Trophoblast cell (in vitro differentiated cells and primary cell): ENCODE data around the gene CFAP57.

ENCODE experiments used
- DNase-seq, 2 donors: peaks; one replicate each; pipeline ENCODE4 v3.0.0-alpha.2; 2016
- H2AFZ ChIP-seq: 2 replicates; pipeline ENCODE4 v1.6.1; 2013; ENCODE audit warnings: low read length, moderate library complexity, mild to moderate bottlenecking; ENCODE audit not compliant: insufficient read depth, poor library complexity
- H2AK5ac ChIP-seq: 2 replicates; pipeline ENCODE4 v1.6.1; 2013; ENCODE audit warnings: mild to moderate bottlenecking, low read length
- H2BK120ac ChIP-seq: 2 replicates; pipeline ENCODE4 v1.6.1; 2013; ENCODE audit warnings: low read length, mild to moderate bottlenecking, moderate library complexity; ENCODE audit not compliant: insufficient read depth, poor library complexity
- H2BK12ac ChIP-seq: 2 replicates; pipeline ENCODE4 v1.6.1; 2013; ENCODE audit warnings: mild to moderate bottlenecking, low read length, moderate library complexity
- H2BK5ac ChIP-seq: 2 replicates; pipeline ENCODE4 v1.6.1; 2013; ENCODE audit warnings: low read length, low read depth, moderate library complexity, mild to moderate bottlenecking; ENCODE audit not compliant: poor library complexity
- H3K14ac ChIP-seq: 2 replicates; pipeline ENCODE4 v1.6.1; 2013; ENCODE audit warnings: mild to moderate bottlenecking, low read length
- H3K18ac ChIP-seq: 2 replicates; pipeline ENCODE4 v1.6.1; 2013; ENCODE audit warnings: mild to moderate bottlenecking, low read length
- H3K23ac ChIP-seq: 2 replicates; pipeline ENCODE4 v1.6.1; 2013; ENCODE audit warnings: low read length
- H3K27ac ChIP-seq: 2 replicates; pipeline ENCODE4 v1.5.1; 2013; ENCODE audit warnings: low read depth, mild to moderate bottlenecking, inconsistent platforms, low read length, moderate library complexity
- H3K27me3 ChIP-seq: 2 replicates; pipeline ENCODE4 v1.6.1; 2013; ENCODE audit warnings: inconsistent platforms, mild to moderate bottlenecking, low read length, moderate library complexity; ENCODE audit not compliant: insufficient read depth
- H3K36me3 ChIP-seq, 2 experiments: 1 replicate in 1 of 2; 2 replicates in 1 of 2; pipeline ENCODE4 v1.6.1; 2013; ENCODE audit warnings: low read length in 2 of 2, mild to moderate bottlenecking in 2 of 2, moderate library complexity in 1 of 2; ENCODE audit not compliant: insufficient read depth in 2 of 2, control insufficient read depth in 1 of 2
- H3K4ac ChIP-seq: 2 replicates; pipeline ENCODE4 v1.6.1; 2013; ENCODE audit warnings: low read depth, mild to moderate bottlenecking, low read length, moderate library complexity
- H3K4me1 ChIP-seq, 2 experiments: 1 replicate in 1 of 2; 2 replicates in 1 of 2; pipeline ENCODE4 v1.6.1; 2013; ENCODE audit warnings: low read length in 2 of 2, mild to moderate bottlenecking in 2 of 2, moderate library complexity in 1 of 2; ENCODE audit not compliant: insufficient read depth in 2 of 2, control insufficient read depth in 1 of 2
- H3K4me2 ChIP-seq: 2 replicates; pipeline ENCODE4 v1.6.1; 2013; ENCODE audit warnings: inconsistent platforms, mild to moderate bottlenecking, low read length, moderate library complexity
- H3K4me3 ChIP-seq: 2 replicates; pipeline ENCODE4 v1.5.1; 2013; ENCODE audit warnings: mild to moderate bottlenecking, low read depth, low read length, inconsistent platforms
- H3K79me1 ChIP-seq: one replicate; pipeline ENCODE4 v1.6.1; 2013; ENCODE audit warnings: low read length
- H3K79me2 ChIP-seq: 2 replicates; pipeline ENCODE4 v1.6.1; 2013; ENCODE audit warnings: low read length, mild to moderate bottlenecking; ENCODE audit not compliant: control insufficient read depth, insufficient read depth, poor library complexity
- H3K9ac ChIP-seq: 2 replicates; pipeline ENCODE4 v1.6.1; 2013; ENCODE audit warnings: mild to moderate bottlenecking, low read length
- H3K9me3 ChIP-seq: 2 replicates; pipeline ENCODE4 v1.6.1; 2013; ENCODE audit warnings: low read depth, mild to moderate bottlenecking, control low read depth, inconsistent platforms, low read length; ENCODE audit not compliant: insufficient read depth
- H4K12ac ChIP-seq: 2 replicates; pipeline ENCODE4 v1.6.1; 2013; ENCODE audit warnings: low read depth, mild to moderate bottlenecking, low read length, moderate library complexity
- H4K8ac ChIP-seq: 2 replicates; pipeline ENCODE4 v1.6.1; 2013; ENCODE audit warnings: low read depth, mild to moderate bottlenecking, low read length, moderate library complexity
- H4K91ac ChIP-seq: one replicate; pipeline ENCODE4 v1.6.1; 2013; ENCODE audit warnings: low read depth, mild to moderate bottlenecking, low read length, moderate library complexity
- WGBS: extraction: QIAGEN DNeasy Blood & Tissue Kit; methylation state at CpG from one replicate; pipeline ENCODE4 v1.1.7; 2013; ENCODE audit warnings: missing lambda C conversion rate; ENCODE audit not compliant: insufficient read length, insufficient coverage; ENCODE audit errors: extremely low coverage; 5-methylcytosine and 5-hydroxymethylcytosine counted together

CFAP57 gene

GRCh38 chr1:43294761-43295160 is 122.6 kb downstream of the CFAP57 start:
- H3K4me3 ChIP-seq, result no peak overlapping the region
- WGBS, result no CpG with 5 or more reads among the region's 8 CpGs
- H2AK5ac ChIP-seq, result no peak overlapping the region
- H3K4ac ChIP-seq, result no peak overlapping the region
- no peak overlapping the region for H2AFZ ChIP-seq
- no peak for DNase-seq
- no peak overlapping the region for H4K8ac ChIP-seq
- no peak overlapping the region for H2BK120ac ChIP-seq
- H3K27ac ChIP-seq, result no peak overlapping the region
- H3K79me2 ChIP-seq, result no peaks in the 10 kb centered on the region
- H4K91ac ChIP-seq, result no peak overlapping the region
- no peak overlapping the region for H3K14ac ChIP-seq
- H2BK12ac ChIP-seq, result no peak overlapping the region
- no peaks in the 10 kb centered on the region for H3K9me3 ChIP-seq
- no peaks in the 10 kb centered on the region for H3K79me1 ChIP-seq
- no peak overlapping the region for H2BK5ac ChIP-seq
- no peak overlapping the region for H3K23ac ChIP-seq
- H3K36me3 ChIP-seq, result no peaks in the 10 kb centered on the region
- no peak overlapping the region for H3K18ac ChIP-seq
- no peak overlapping the region for H3K4me2 ChIP-seq
- no peaks in the 10 kb centered on the region for H3K27me3 ChIP-seq
- H3K4me1 ChIP-seq, result no peaks in the 10 kb centered on the region
- no peak overlapping the region for H3K9ac ChIP-seq
- H4K12ac ChIP-seq, result no peak overlapping the region

GRCh38 chr1:43296207-43296606 is 124.1 kb downstream of the CFAP57 start:
- no peak overlapping the region for H2BK120ac ChIP-seq
- no peak overlapping the region for H4K91ac ChIP-seq
- H3K27me3 ChIP-seq, result no peaks in the 10 kb centered on the region
- WGBS, result no CpG with 5 or more reads among the region's 1 CpG
- H2AFZ ChIP-seq, result no peak overlapping the region
- no peak overlapping the region for H3K18ac ChIP-seq
- H4K12ac ChIP-seq, result no peak overlapping the region
- H3K4me1 ChIP-seq, result no peaks in the 10 kb centered on the region
- H3K14ac ChIP-seq, result no peak overlapping the region
- H2BK12ac ChIP-seq, result no peak overlapping the region
- H4K8ac ChIP-seq, result no peak overlapping the region
- H3K79me2 ChIP-seq, result no peaks in the 10 kb centered on the region
- no peaks in the 10 kb centered on the region for H3K79me1 ChIP-seq
- H3K9ac ChIP-seq, result no peak overlapping the region
- no peak overlapping the region for H3K4me2 ChIP-seq
- no peak overlapping the region for H2AK5ac ChIP-seq
- H3K36me3 ChIP-seq, result no peaks in the 10 kb centered on the region
- H2BK5ac ChIP-seq, result no peak overlapping the region
- H3K4me3 ChIP-seq, result no peak overlapping the region
- H3K4ac ChIP-seq, result no peak overlapping the region
- no peaks in the 10 kb centered on the region for H3K9me3 ChIP-seq
- H3K27ac ChIP-seq, result no peak overlapping the region
- H3K23ac ChIP-seq, result no peak overlapping the region
- DNase-seq, result peak in 1 of 2 donors; percentile 18

GRCh38 chr1:43298055-43298454 is 125.9 kb downstream of the CFAP57 start:
- Histone ChIP-seq H3K14ac (no peak overlapping the region), H3K36me3 (no peaks in the 10 kb centered on the region), H4K8ac (no peak overlapping the region), H3K9me3 (no peaks in the 10 kb centered on the region), H2BK120ac (no peak overlapping the region), H2AK5ac (no peak overlapping the region), H3K4ac (no peak overlapping the region), H3K27me3 (no peaks in the 10 kb centered on the region), H2AFZ (no peak overlapping the region), H3K9ac (no peak overlapping the region), H2BK5ac (no peak overlapping the region), H3K79me2 (no peaks in the 10 kb centered on the region), H4K91ac (no peak overlapping the region), H3K4me3 (no peak overlapping the region), H3K18ac (no peak overlapping the region), H3K27ac (no peak overlapping the region), H4K12ac (no peak overlapping the region), H2BK12ac (no peak overlapping the region), H3K4me1 (no peaks in the 10 kb centered on the region), H3K4me2 (no peak overlapping the region), H3K79me1 (no peaks in the 10 kb centered on the region), H3K23ac (no peak overlapping the region)
- WGBS, result no CpG with 5 or more reads among the region's 1 CpG
- no peak for DNase-seq

- H3K14ac ChIP-seq, result no peak overlapping the region
- no peak overlapping the region for H2AK5ac ChIP-seq
- no peak overlapping the region for H3K18ac ChIP-seq
- H2AFZ ChIP-seq, result no peak overlapping the region
- H2BK12ac ChIP-seq, result no peak overlapping the region
- DNase-seq, result no peak
- no peaks in the 10 kb centered on the region for H3K27me3 ChIP-seq
- no peak overlapping the region for H3K4me2 ChIP-seq
- no peak overlapping the region for H3K4me3 ChIP-seq
- no peaks in the 10 kb centered on the region for H3K36me3 ChIP-seq
- no peak overlapping the region for H3K23ac ChIP-seq
- no peaks in the 10 kb centered on the region for H3K4me1 ChIP-seq
- no peak overlapping the region for H4K12ac ChIP-seq
- H3K79me1 ChIP-seq, result no peaks in the 10 kb centered on the region
- H3K9me3 ChIP-seq, result no peaks in the 10 kb centered on the region
- H3K79me2 ChIP-seq, result no peaks in the 10 kb centered on the region
- no peak overlapping the region for H4K8ac ChIP-seq
- no peak overlapping the region for H3K4ac ChIP-seq
- no peak overlapping the region for H3K9ac ChIP-seq
- no peak overlapping the region for H2BK120ac ChIP-seq
- H4K91ac ChIP-seq, result no peak overlapping the region
- H2BK5ac ChIP-seq, result no peak overlapping the region
- no peak overlapping the region for H3K27ac ChIP-seq
These were observed 127.0 kb downstream of the CFAP57 start for GRCh38 chr1:43299101-43299500.
